GM18867 (cell line): ENCODE results near the gene ANKDD1B.
"Not testable (repeated sequence)": the region's sequence is repeated elsewhere in the genome, so short reads cannot be mapped to it uniquely, and the experiment has no call there.

ENCODE experiments used
- ATAC-seq: cut with Tn5 transposase; IDR thresholded peaks from one replicate; pipeline ENCODE4 v1.9.1; 2021; ENCODE audit warnings: mild to moderate bottlenecking, moderate library complexity; ENCODE audit not compliant: unreplicated experiment

ANKDD1B gene

DNA sequence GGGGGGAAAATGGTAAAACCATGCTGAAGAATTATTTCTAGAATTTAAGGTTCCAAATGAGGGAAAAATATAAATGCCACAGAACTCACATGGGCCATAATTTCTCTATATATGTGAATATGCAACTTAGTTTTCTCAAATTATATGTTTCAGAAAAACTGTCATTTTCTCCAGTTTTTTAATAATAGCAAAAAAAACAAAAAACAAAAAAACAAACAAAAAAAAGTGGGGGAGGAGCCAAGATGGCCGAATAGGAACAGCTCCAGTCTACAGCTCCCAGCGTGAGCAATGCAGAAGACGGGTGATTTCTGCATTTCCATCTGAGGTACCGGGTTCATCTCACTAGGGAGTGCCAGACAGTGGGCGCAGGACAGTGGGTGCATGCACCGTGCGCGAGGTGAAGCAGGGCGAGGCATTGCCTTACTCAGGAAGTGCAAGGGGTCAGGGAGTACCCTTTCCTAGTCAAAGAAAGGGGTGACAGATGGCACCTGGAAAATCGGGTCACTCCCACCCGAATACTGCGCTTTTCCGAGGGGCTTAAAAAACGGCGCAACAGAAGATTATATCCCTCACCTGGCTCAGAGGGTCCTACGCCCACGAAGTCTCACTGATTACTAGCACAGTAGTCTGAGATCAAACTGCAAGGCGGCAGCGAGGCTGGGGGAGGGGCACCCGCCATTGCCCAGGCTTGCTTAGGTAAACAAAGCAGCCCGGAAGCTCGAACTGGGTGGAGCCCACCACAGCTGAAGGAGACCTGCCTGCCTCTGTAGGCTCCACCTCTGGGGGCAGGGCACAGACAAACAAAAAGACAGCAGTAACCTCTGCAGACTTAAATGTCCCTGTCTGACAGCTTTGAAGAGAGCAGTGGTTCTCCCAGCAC, 84.5 kb downstream of the ANKDD1B start:
- ATAC-seq: not testable (repeated sequence)

DNA sequence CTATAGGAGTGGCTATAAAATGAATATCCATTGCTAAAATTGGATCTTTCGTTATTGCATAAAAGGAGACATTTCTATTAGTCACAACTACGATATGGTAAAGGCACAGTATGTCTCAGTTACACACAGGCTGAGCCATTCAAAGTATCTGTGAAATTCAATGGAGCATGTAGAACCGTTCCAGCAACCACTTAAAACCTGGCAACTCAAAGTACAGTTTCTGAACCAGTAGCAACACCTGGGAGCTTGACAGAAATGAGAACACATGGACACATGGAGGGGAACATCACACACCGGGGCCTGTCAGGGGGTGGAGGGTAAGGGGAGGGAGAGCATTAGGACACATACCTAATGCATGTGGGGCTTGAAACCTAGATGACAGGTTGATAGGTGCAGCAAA, 90.6 kb downstream of the ANKDD1B start:
- no peak for ATAC-seq

DNA sequence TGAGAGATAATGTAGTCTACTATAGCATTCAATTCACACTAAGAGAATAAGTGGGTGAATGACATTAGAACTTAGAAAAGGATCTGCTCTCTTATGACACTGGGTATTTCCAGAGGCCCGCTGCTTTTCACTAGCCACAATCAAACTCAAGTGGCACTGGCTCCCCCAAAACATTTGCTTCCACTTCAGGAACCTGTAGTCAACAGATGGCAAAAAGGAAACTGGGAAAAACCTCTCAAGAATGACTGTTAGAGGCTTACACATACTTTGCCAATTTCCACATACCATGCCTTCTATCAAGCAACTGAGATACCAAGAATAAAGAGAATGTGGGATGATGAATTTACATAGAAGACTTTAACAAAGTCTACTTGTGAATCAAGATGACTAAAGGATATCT, 94.8 kb downstream of the ANKDD1B start:
- no peak for ATAC-seq

DNA sequence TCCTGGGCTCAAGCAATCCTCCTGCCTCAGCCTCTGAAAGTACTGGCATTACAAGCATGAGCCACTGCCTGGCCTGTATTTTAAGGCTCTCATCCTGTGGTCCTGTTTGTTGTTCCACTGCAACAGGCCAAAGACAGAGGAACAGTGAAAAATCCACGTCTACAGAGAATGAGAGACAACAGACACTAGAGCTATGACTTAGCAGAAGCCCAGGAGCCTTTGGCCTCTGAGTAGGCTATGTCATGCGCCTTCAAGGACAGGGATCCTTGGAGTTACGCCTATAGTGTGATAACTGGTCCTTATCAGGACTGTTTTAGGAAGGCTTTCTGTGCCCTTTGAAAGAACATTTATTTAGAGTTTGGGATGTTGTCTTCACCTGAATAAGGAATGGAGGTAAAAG, 95.5 kb downstream of the ANKDD1B start:
- ATAC-seq: no peak

DNA sequence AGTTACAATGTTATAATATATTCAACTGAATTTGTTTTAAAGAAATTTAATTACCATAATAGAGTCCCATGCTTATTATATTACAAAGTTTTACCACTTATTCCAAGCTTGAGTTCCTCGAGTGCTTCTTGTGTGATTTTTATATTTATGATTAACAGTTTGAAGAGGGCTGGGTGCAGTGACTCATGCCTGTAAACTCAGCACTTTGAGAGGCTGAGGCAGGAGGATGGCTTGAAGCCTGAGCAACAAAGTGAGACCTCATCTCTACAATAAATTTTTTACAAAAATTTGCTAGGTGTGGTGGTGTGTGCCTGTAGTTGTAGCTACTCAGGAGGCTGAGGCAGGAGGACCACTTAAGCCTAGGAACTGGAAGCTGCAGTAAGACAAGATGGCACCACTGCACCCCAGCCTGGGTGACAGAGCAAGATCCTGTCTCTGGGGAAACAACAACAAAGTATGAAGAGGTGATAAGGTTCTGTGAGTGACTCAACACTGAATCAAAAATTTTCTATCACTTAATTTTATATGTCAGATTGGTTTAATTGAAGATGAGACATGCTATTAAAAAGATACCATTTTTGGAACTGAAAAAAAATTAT, 96.8 kb downstream of the ANKDD1B start:
- no peak for ATAC-seq

DNA sequence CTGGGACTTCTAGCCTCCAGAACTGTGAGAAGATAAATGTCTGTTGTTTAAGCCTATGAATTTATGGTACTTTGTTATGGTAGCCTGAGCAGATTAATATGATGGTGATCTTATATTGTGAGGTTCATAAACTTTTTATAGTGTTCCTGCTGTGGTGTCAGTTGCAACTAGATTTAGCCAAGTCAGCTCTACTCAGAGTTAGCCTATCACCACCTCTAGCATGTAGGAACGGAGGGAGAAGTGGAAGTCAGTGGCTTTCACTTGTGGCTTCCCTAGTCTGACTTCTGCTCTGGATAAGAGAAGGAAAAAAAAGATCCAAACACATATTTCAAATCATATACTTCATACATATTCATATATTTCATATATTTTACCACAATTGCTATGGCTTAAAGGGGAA, 99.4 kb downstream of the ANKDD1B start:
- ATAC-seq: no peak

DNA sequence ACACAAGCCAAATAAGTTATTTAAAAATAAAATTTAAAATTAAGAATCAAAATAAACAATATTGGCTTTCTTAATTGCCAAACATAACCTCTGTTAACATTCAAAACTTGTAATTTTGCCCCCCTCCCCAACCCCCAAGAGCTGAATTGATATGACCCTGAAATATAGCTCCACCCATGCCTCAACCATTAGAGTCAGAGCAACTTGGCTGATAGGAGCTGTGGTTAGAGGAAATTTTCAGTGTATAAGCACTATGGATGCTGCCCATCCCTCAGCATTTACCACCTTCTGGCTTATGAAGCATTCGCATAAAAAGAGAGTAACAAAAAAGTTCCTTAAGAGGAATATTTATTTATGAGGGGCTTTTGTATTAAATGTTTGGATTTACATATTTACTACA, 99.9 kb downstream of the ANKDD1B start:
- ATAC-seq: no peak

DNA sequence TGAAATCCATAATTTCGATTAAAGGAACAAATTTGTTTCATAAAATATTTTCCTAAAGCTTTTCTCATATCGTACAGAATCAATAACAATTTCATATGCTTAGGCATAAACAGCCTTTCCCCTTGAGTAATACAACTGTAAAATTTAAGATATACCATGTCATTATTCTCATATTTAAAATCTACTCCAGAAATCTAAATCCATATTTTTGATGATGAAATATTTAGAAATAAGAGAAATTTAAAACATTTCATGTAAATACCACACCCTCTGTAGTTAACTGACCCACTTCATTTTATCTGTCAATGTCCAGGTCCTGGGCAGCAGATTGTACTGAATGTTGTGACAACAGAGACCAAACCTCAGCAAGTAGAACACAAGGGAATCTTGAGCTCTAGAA, 100.8 kb downstream of the ANKDD1B start:
- no peak for ATAC-seq

DNA sequence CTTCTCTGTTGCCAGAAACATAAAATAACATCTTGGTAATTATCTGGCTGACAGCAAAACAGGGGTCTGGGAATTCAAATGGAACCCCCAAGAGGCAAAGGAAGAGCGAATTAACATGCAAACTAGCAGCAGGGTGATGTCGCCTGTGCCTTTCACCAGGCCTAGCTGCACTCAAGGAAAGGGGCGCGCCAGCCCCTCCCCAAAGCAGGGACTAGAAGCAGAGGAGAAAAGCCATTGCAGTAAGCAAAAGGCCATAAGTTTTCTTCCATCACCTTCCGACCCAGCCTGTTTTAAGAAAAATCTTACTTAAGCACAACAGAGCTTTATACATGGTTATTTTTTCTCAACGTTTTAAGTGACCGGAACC, 105.4 kb downstream of the ANKDD1B start:
- ATAC-seq: peak; percentile 14

DNA sequence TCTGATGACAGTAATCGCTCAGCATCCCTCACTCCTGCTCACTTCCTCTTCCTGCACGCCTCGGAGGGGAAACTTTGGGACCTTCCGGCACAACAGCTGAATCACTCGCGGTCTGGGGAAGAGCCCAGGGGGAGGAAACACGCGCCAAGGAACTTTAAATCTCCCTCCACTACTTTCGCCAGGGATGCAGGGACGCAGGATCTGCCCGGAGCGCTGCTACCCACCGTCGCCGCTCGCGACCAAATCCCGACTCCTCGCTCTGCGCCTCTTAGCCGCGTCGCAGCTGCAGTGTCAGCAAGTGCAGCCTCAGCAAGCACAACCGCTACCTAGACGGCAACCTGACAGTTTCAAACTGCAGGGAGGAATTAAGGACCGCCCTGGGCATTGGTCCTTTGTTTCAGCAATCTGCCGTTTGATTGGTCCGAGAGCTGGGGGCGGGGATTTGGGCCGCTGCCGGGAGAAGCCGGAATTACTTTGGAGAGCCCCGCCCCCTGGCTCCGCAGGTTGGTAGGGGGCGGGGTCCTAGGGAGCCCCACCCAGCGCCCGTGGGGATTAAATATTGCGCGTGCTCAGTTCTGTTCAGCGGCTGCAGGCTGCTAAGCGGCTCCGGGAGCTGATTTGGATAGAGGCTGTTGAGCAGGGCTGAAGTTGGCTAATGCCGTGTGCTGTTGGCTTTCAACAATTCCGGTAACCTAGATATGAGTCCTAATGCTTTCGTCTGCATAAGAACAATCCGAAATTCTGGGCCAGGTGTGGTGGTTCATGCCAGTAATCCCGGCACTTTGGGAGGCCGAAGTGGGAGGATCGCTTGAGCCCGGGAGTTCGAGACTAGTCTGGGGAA, 106.0 kb downstream of the ANKDD1B start, which contains the start of gene POC5:
Gene POC5, minus strand, starts transcription at position 356 of the 841 bp plus-strand sequence. CDS start 4,500 bp downstream, outside the sequence.
- ATAC-seq: peak; percentile 97

DNA sequence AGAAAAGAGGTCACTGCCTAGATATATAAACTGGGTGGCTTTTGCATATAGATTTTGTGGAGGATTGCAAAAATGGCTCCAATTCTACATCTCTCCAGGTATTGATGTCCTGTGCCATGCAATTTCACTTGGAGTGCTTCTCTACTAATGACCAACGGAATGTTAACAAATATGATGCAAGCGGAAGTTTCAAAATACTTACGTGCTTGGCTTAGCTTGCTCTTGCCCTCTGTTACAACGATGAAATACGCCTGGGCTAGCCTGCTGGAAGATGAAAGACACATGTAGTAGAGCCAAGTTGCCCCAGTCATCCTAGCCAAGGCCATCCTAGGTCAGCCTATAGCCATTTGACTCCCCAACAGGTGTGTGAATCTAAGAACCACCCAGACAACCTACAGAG, 109.6 kb downstream of the ANKDD1B start:
- ATAC-seq: no peak
